Measurements from ENCODE around the gene CHD9.
"Not testable (repeated sequence)": the region's sequence is repeated elsewhere in the genome, so short reads cannot be mapped to it uniquely, and the experiment has no call there.

The CHD9 gene, protein sequence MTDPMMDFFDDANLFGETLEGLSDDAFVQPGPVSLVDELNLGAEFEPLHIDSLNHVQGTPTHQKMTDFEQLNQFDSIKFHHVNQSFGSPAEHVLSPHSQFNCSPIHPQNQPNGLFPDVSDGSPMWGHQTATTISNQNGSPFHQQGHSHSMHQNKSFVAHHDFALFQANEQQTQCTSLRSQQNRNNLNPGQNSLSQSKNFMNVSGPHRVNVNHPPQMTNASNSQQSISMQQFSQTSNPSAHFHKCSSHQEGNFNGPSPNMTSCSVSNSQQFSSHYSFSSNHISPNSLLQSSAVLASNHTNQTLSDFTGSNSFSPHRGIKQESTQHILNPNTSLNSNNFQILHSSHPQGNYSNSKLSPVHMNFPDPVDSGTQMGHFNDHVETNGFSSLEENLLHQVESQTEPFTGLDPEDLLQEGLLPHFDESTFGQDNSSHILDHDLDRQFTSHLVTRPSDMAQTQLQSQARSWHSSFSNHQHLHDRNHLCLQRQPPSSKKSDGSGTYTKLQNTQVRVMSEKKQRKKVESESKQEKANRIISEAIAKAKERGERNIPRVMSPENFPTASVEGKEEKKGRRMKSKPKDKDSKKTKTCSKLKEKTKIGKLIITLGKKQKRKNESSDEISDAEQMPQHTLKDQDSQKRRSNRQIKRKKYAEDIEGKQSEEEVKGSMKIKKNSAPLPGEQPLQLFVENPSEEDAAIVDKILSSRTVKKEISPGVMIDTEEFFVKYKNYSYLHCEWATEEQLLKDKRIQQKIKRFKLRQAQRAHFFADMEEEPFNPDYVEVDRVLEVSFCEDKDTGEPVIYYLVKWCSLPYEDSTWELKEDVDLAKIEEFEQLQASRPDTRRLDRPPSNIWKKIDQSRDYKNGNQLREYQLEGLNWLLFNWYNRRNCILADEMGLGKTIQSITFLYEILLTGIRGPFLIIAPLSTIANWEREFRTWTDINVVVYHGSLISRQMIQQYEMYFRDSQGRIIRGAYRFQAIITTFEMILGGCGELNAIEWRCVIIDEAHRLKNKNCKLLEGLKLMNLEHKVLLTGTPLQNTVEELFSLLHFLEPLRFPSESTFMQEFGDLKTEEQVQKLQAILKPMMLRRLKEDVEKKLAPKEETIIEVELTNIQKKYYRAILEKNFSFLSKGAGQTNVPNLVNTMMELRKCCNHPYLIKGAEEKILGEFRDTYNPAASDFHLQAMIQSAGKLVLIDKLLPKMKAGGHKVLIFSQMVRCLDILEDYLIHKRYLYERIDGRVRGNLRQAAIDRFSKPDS (N-terminal part only)

DNA sequence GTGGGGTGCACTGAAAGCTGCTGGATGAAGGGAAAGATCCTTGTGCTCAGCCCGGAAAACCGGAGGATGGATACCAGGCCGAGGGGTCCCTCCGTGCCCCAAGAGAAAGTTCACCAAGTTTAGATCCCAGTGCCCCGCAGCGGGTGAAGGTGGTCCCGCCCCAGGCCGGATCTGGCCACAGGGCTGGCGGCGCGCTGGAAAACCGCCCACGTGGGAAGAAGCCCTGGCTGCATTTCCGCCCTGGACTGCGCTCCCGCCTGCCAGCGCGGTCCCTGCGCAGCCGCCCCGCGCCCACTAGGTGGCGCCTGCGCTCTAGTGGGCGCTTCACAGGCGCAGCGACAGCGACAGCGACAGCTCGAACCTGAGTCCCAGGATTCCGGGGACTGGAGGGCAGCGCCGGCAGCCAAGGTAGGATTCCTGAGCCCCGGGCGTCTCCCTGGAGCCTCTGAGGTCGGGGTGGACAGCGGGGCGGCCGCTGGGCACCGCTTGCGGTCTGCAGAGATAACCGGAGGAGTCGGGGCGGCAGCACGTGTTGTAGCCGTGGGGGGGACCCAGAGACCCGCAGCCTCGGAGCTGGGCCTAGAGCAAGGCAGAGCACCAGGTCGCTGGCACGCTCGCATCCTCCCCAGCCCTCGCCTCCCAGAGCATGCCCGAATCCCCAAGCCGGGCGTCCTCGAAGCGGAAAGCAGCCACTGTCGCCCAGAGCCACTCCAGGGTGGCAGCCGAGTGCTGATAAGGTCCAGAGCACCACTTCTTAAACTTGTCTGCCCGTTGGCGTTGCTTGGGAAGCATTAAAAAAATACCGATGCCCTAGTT, at the start of gene CHD9:
Gene CHD9, plus strand, starts transcription at position 322 of the 816 bp plus-strand sequence. CDS start 101,099 bp downstream, outside the sequence.
- peak; percentile 82 for DNase-seq

- no peak for DNase-seq
Observed at GRCh38 chr16:53007095-53007494, 47.7 kb upstream of the CHD9 start.

GRCh38 chr16:53014287-53014686, 40.5 kb upstream of the CHD9 start:
- DNase-seq: no peak

DNA sequence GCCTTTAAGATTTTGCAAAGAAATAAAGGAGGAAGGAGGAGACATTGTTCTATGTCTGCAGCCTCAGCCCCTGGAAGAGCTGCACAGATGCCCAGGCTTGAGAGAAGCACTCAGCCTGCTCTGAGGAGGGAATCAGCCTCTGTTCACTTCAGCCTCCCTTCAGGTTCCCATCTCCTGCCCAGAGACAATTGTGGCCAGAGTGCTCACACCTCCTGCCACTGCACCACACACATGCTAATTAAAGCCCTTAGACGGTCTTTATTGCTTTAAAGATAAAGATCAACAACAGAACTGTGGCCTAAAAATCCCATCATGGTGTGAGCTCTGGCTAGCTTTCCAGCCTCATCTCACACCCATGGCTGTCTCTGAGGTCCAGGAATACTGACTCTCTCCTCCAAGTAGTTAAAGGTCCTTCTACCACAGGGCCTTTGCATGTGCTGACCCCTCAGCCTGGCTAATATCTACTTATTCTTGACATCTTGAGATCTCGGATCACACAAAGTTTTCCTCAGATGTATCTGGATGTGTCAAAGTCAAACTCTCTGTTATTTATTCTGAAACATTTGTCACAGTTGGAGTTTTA, 35.9 kb upstream of the CHD9 start:
- no peak for DNase-seq

GRCh38 chr16:53022374-53022773, 32.4 kb upstream of the CHD9 start:
- peak; percentile 38 for DNase-seq

- no peak for DNase-seq
Observed at GRCh38 chr16:53024045-53024444, 30.7 kb upstream of the CHD9 start.

DNA sequence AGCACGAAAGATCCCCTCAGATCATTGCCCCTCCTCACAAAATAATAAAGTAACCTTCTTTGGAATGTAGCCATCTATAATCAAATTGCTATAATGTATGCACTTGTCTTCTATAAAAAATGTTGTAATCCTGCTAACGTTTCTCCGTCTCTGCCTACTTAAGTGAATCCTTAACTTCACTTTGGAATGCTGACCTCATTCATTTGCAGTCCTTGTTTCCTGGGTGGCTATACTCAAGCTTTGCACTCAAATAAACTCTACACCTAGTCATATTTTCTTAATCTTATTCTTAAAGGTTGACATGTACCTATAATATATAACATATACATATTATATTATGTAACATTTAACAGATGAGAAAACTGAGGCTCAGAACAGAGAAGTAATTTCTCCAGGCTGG, 24.8 kb upstream of the CHD9 start:
- no peak for DNase-seq

DNA sequence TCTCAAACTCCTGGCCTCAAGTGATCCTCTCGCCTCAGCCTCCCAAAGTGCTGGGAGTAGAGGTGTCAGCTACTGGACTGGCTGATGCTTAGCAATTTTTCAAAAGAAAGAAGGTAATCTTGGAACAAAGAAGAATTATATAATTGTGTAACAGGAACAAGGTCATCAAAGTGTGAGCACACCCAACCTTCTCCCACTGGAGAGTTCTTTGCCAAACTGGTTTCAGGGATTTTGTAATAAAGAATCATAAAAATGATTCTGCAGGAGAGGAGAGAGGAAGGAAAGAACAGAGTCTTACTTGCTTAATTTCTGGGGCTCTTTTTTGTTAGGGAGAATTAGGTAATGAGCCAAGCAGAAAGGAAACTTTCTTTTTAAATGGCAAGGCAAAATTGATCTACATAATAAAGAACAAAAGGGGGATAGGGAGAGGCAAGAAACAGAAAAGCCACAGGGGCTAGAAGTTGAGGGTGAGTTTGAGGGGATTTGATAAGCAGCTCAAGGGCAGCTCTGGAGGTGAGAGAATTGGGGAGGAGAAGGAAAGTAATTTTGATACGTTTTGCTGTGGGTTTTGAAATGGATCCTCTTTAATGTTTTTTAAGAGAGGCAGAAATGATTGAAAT, 23.4 kb upstream of the CHD9 start:
- DNase-seq: no peak

- DNase-seq: peak; percentile 16
Observed at GRCh38 chr16:53034306-53034705, 20.5 kb upstream of the CHD9 start.

DNA sequence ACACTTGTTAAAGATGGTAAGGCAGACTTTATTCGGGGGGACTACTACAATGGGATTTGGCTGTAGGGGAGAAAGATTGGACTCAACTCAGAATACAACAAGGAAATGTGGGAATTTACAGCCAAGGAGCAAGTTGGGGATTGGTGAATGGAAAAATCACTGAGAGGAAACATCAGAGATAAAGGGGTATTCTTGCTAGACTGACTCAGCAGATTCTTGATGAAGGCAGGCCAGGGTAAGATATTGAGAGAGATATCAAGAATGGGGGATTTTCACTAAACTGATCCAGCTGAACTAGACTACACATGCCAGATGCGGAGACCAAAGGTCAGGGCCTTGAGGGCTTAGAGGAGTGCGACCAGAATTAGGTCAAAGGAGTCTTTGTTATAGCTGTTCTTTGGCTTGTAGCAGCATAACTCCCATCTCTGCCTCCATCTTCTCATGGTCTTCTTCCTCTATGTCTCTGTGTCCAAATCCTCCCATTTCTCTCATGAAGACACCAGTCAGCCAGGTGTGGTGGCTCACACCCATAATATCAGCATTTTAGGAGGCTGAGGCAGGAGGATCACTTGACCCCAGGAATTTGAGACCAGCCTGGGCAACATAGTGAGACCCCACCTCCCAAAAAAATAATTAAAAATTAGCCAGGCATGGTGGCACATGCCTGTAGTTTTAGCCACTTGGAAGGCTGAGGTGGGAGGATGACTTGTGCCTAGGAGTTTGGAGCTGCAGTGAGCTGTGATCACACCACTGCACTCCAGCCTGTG, 19.4 kb upstream of the CHD9 start:
- DNase-seq: no peak

GRCh38 chr16:53036066-53036465, 18.7 kb upstream of the CHD9 start:
- no peak for DNase-seq

GRCh38 chr16:53036711-53037110, 18.1 kb upstream of the CHD9 start:
- DNase-seq: not testable (repeated sequence)

GRCh38 chr16:53040788-53041187, 14.0 kb upstream of the CHD9 start:
- no peak for DNase-seq

DNA sequence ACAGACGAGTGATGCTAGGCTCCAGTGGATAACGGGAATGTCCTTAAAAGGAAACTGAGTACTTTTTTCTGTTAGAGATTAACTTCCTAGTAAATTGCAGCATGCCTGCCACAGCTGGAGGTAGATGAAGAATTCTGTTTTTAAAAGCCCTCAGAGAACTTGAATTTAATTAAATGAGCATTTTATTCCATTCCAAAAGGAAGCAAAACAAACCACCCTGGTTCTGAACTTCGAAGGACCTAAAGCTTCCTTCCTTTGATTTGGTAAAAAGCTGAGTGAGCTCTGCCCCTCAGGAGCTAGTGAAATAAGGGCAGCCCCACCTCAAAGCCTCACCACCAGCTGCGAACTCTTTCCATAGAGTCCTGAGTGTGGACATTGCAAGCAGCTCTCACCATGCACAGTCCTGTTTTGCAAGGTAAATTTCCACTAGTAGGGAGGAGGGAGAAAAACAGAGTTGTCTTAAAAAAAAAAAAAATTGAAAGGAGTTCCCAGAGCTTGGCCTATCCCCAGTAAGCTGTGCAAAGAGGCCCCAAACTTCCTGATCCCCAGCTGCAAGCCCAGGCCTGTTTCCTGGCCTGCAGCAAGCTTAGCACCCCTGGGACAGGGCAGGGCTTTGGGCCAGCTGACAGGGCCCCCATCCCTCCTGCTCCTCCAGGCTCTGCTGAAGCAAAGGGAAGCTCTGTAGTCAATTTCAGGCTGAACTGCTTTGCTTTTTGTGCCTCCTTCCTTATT, 13.3 kb upstream of the CHD9 start:
- DNase-seq: peak; percentile 40

DNA sequence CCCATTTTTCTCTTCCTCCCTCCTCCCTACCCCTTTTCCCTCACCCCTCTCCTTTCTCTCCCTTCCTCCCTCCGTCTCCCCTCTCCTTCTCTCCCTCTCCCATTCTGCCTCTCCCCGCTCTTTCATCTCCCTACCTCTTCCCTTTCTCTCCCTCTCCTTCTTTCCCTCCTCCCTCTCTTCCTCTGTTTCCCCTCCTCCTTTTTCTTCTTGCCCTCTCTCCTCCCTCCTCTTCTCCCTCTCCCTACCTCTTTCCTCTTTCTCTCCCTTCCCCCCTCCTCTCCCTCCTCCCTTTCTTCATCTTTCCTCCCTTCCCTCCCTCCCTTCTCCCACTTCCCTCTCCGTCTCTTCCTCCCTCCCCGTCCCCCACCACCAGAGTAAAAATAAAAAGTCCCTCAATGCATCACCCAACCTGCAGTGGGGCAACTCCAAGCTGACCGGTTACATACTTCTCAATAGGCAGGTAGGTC, 12.5 kb upstream of the CHD9 start:
- no peak for DNase-seq

DNA sequence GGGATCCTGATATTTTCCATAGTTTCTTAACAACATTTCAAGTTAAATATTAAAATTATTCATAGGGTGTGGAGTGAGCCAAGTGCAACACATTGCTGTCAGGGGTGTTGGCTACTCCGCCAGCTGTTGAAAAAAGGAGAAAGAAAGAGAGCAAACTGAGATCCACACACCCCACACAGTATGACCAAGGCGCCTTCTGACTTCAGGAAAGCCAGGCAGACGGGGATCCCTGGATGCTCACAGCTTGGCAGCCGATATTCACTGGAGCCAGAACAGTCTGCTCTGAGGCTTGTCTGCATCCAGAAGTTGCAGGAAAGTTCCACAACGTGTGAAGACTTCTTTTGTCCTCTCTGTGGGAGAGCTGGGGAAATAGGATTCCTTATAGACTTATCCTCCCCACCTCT, 11.4 kb upstream of the CHD9 start:
- DNase-seq: no peak

GRCh38 chr16:53043986-53044601, 10.7 kb upstream of the CHD9 start:
- no peak for DNase-seq

DNA sequence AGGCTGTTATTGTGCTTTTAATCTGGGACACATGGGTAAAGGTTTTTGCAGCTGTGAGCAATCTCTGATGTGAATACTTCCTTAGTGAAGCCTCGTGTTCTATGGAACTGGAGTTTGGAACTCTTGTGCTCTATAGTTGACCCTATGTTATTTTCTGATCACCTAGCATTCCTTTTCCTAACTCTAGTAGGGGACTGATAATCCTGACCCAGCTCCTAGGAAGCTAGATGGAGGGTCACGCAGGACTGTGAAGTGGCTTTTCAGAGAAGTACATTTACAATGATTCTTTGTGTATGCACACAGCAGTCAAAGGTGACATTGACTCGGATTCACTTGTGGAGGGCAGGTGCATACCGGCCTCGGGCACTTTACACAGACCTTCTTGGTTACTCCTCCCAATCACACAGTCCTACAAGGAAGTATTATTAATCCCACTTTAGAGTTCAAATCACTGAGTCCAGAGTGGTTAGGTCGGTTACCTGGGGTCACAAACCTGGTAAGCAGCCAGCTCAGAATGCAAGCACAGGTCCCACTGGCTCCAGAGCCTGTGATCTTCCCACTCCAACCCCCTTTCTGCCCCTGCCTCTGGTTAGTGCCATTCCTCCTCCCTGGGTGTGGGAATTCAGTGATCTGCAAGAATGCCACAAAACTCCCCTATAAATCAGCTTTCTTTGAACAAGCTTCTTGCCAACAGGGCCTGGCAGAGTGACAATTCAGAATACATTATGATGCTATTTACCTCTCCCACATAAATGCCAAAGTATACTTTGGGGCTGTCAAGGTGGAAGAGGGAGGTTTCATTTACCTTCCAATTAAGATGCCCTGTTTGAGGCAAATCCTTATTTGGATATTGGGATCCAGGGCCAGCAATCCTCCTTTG, 9.2 kb upstream of the CHD9 start:
- no peak for DNase-seq
